ENCODE results near the gene RAVER1.

DNA sequence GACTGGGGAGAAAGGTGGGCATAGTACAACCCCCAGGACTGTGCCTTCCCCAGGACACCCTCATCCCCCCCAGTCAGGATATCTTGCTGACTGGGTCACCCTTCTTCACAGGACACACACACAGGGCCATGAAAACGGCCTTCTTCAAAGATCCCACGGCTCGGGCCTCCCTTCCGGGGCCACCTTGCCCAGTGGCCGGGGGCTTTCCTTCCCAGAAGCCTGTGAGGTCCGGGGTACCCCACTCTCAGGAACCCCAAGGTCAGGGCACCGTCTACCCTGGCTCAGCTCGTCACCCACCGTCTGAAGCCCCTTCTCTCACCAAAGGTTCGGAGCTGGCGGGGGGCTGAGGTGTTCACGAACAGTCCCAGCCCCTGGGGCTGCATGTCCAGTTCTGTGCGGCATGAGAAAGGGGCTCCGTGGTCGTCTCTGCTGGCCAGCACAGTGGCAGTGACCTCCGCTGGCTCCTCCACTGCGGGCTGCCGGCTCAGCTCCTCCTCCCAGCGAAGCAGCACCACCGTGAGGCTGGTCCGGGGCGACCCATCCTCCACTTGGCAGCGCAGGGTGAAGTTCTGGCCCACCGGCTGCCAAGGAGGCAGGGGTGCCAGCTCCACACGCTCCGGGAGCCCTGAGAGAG is 2.1 kb upstream of the RAVER1 start:
- TF ChIP-seq YY1 (IDR thresholded peaks at IDR 0.05; ENCODE audit: low read depth, low read length) (no peak), GTF2F1 (IDR thresholded peaks at IDR 0.05; ENCODE audit: borderline replicate concordance, low read depth, low read length) (no peak)
- TF ChIP-seq, protein P1, sequence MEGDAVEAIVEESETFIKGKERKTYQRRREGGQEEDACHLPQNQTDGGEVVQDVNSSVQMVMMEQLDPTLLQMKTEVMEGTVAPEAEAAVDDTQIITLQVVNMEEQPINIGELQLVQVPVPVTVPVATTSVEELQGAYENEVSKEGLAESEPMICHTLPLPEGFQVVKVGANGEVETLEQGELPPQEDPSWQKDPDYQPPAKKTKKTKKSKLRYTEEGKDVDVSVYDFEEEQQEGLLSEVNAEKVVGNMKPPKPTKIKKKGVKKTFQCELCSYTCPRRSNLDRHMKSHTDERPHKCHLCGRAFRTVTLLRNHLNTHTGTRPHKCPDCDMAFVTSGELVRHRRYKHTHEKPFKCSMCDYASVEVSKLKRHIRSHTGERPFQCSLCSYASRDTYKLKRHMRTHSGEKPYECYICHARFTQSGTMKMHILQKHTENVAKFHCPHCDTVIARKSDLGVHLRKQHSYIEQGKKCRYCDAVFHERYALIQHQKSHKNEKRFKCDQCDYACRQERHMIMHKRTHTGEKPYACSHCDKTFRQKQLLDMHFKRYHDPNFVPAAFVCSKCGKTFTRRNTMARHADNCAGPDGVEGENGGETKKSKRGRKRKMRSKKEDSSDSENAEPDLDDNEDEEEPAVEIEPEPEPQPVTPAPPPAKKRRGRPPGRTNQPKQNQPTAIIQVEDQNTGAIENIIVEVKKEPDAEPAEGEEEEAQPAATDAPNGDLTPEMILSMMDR (IDR thresholded peaks at IDR 0.05; ENCODE audit: control extremely low read depth in 1 of 3, insufficient read depth in 1 of 3, low read depth in 1 of 3, low read length in 3 of 3) = peak in 2 of 3 experiments; percentile 19 to 28; a peak in 3 of 4 replicates

Measured in H1 (cell line).